ENCODE results near the gene BCAT1.

GRCh38 chr12:24921251-24922038 is 27.5 kb downstream of the BCAT1 start:
- TF ChIP-seq, protein P1, sequence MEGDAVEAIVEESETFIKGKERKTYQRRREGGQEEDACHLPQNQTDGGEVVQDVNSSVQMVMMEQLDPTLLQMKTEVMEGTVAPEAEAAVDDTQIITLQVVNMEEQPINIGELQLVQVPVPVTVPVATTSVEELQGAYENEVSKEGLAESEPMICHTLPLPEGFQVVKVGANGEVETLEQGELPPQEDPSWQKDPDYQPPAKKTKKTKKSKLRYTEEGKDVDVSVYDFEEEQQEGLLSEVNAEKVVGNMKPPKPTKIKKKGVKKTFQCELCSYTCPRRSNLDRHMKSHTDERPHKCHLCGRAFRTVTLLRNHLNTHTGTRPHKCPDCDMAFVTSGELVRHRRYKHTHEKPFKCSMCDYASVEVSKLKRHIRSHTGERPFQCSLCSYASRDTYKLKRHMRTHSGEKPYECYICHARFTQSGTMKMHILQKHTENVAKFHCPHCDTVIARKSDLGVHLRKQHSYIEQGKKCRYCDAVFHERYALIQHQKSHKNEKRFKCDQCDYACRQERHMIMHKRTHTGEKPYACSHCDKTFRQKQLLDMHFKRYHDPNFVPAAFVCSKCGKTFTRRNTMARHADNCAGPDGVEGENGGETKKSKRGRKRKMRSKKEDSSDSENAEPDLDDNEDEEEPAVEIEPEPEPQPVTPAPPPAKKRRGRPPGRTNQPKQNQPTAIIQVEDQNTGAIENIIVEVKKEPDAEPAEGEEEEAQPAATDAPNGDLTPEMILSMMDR (IDR thresholded peaks at IDR 0.05; ENCODE audit: low read length): no peak
- no peak for TF ChIP-seq EZH2 (IDR thresholded peaks at IDR 0.05; ENCODE audit: borderline replicate concordance, low read length)

Data from OCI-LY1 (cell line).